Measurements from ENCODE around the gene CCDC71. TPM values are rescaled to one million over a fixed set of nuclear protein-coding genes. Genes with fewer than 3 reads are reported as not detected.
A peak's percentile ranks its signal among the peaks of the same experiment; 100 is the strongest.

CCDC71 gene
- total and polyA plus RNA-seq, 2 of the 13 experiments (the other 11 are each of a cell fraction or from before 2014, with no cell fraction given) = 9.7 to 14.3 TPM

DNA sequence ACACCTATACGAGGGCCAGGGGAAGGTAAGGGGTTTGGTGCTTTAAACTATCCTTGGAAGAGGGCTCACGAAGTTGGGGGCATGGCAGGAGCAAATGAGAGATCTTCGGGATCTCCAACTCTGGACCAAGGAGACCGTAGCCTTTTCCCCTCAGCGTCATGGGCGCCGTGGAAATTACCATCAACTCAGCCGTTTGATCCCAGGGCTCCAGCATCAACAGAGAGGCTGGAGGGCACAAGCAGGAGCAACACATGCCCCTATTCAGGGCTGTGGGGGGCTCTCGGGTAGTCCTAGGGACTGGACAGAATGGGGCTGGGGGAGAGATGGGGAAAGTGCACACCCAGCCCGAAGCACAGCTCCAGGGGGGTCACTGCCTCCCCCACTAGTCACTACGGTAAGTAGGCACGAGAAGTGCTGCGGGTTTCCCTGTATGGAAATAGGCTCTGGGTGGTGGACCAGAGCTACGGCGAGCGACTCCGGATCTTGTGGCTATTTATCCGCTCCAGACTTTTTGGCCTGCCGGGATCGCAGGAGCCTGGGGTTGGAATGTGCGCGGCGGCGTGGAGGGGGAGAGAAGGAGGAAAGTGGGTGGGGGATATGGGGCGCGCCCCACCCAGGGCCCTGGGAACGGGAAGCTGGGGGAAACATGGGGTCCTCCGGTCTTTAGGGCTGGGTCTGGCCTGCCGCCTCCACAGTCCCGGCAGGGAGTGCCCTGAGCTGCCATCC is 32.7 kb downstream of the CCDC71 start:
- Histone ChIP-seq H3K27me3 (ENCODE audit: control insufficient read depth in 1 of 2, insufficient read depth in 2 of 2, low read length in 2 of 2) (no peaks in the 10 kb centered on the region), H3K27ac (ENCODE audit: extremely low read length, insufficient read depth, low read length) (peak overlapping the region; percentile 80), H3K79me2 (ENCODE audit: insufficient read depth, low read length) (peaks cover 15% of the 10 kb centered on the region), H3K36me3 (replicated peaks in 1 of 2; ENCODE audit: control insufficient read depth in 1 of 2, insufficient read depth in 2 of 2, low read length in 2 of 2) (peaks cover 5 to 10% of the 10 kb centered on the region in 2 experiments; a peak in 2 of 5 replicates), H2AFZ (ENCODE audit: low read length) (peak overlapping the region; percentile 99), H3K4me3 (replicated peaks in 1 of 3; ENCODE audit: insufficient read depth in 1 of 3, low read depth in 2 of 3, low read length in 3 of 3) (peak overlapping the region; percentile 72 to 78 (median 77)), H3K4me1 (ENCODE audit: insufficient read depth, low read length) (peaks cover 39% of the 10 kb centered on the region), H3K9me3 (ENCODE audit: low read length) (no peaks in the 10 kb centered on the region), H3K4me2 (ENCODE audit: low read depth, low read length) (peak overlapping the region; percentile 97), H3K9ac (ENCODE audit: insufficient read depth, low read depth, low read length) (peak overlapping the region; percentile 75), H4K20me1 (ENCODE audit: insufficient read depth, low read length) (no peaks in the 10 kb centered on the region)
- peak; percentile 60 for ATAC-seq
- intact Hi-C loops (cut with micrococcal nuclease; ENCODE audit: unreplicated experiment) = loop anchor here (5.0 kb wide), 1 partner anchor 41 kb away; the partner anchor contains the start of gene QRICH1
- 0% methylated on average over 6 of the region's 30 CpGs for WGBS (ENCODE audit: low lambda C conversion rate)
- in situ Hi-C loops (cut with HindIII; ENCODE audit: extremely low pct_ligation_motif_present, low pct_unique_long_range_greater_than_20kb) = no loop called here
- DNase-seq (ENCODE audit: low spot score) = peak; percentile 80
- TSS peak; percentile 79 for BruUV-seq (replicated peaks)
- FAIRE-seq = no peak
- ChIA-PET POLR2A (interaction anchor here (0.6 to 8.5 kb wide), 19 partner anchors 9 to 660 kb away, joined by 3 to 110 read pairs (median 6); partner anchors contain the start of genes GPX1, IMPDH2, KLHDC8B and NDUFAF3), CTCF (ENCODE audit: low intra/inter-chr PET ratio, low total read pairs) (no interaction called here)
- TF ChIP-seq U2AF1 (optimal IDR thresholded peaks at IDR 0.05; ENCODE audit: low read depth, low read length) = peak; percentile 37
- peak; percentile 46; the same call in 1 of the 2 replicates for TF ChIP-seq PHF8 (CRISPR knock-in tag; IDR thresholded peaks at IDR 0.05)
- 0 out of 2 replicates have a peak, but pooled peaks have one; percentile 28 for TF ChIP-seq THRA (CRISPR knock-in tag; IDR thresholded peaks at IDR 0.05; ENCODE audit: borderline replicate concordance)
- TF ChIP-seq, protein P1, sequence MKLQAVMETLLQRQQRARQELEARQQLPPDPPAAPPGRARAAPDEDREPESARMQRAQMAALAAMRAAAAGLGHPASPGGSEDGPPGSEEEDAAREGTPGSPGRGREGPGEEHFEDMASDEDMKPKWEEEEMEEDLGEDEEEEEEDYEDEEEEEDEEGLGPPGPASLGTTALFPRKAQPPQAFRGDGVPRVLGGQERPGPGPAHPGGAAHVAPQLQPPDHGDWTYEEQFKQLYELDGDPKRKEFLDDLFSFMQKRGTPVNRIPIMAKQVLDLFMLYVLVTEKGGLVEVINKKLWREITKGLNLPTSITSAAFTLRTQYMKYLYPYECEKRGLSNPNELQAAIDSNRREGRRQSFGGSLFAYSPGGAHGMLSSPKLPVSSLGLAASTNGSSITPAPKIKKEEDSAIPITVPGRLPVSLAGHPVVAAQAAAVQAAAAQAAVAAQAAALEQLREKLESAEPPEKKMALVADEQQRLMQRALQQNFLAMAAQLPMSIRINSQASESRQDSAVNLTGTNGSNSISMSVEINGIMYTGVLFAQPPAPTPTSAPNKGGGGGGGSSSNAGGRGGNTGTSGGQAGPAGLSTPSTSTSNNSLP (IDR thresholded peaks at IDR 0.05; ENCODE audit: low read depth, low read length) = peak; percentile 52; the same call in 1 of the 2 replicates
- TF ChIP-seq, protein P2, sequence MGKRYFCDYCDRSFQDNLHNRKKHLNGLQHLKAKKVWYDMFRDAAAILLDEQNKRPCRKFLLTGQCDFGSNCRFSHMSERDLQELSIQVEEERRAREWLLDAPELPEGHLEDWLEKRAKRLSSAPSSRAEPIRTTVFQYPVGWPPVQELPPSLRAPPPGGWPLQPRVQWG (CRISPR knock-in tag; IDR thresholded peaks at IDR 0.05; ENCODE audit: borderline replicate concordance, low read depth) = no peak
- TF ChIP-seq KAT8 (CRISPR knock-in tag; IDR thresholded peaks at IDR 0.05) = 0 out of 2 replicates have a peak, but pooled peaks have one; percentile 29
- TF ChIP-seq ZMYM3 (CRISPR knock-in tag; IDR thresholded peaks at IDR 0.05) = peak; percentile 17; the same call in 1 of the 2 replicates
- TF ChIP-seq MED8 (CRISPR knock-in tag; IDR thresholded peaks at IDR 0.05; ENCODE audit: insufficient replicate concordance) = no peak
- TF ChIP-seq ZNF691 (CRISPR knock-in tag; IDR thresholded peaks at IDR 0.05; ENCODE audit: borderline replicate concordance, low read depth) = 0 out of 2 replicates have a peak, but pooled peaks have one; percentile 27
- TF ChIP-seq RAD21 (CRISPR knock-in tag; IDR thresholded peaks at IDR 0.05) = 0 out of 2 replicates have a peak, but pooled peaks have one; percentile 18
- peak; percentile 82 for TF ChIP-seq TEAD3 (CRISPR knock-in tag; optimal IDR thresholded peaks at IDR 0.05; ENCODE audit: borderline replicate concordance)
- TF ChIP-seq, protein P3, sequence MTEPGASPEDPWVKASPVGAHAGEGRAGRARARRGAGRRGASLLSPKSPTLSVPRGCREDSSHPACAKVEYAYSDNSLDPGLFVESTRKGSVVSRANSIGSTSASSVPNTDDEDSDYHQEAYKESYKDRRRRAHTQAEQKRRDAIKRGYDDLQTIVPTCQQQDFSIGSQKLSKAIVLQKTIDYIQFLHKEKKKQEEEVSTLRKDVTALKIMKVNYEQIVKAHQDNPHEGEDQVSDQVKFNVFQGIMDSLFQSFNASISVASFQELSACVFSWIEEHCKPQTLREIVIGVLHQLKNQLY (CRISPR knock-in tag; IDR thresholded peaks at IDR 0.05) = no peak
- TF ChIP-seq PRDM15 (CRISPR knock-in tag; IDR thresholded peaks at IDR 0.05) = peak; percentile 96

All from HepG2 (cell line).